Activated naive CD4-positive, alpha-beta T cell treated with anti-CD3 and anti-CD28 coated beads, Interleukin-2, amount 50 U/mL, for 24 hours (primary cell): ENCODE data around the gene VSIG8.

Experiments
- H3K27ac Mint-ChIP-seq: one replicate; pipeline ENCODE4 v1.8.0; 2021; ENCODE audit warnings: mild to moderate bottlenecking, mixed read lengths
- H3K27me3 Mint-ChIP-seq: one replicate; pipeline ENCODE4 v1.8.0; 2021; ENCODE audit warnings: mixed read lengths
- H3K36me3 Mint-ChIP-seq: one replicate; pipeline ENCODE4 v1.8.0; 2021; ENCODE audit warnings: mixed read lengths
- H3K4me1 Mint-ChIP-seq: one replicate; pipeline ENCODE4 v1.8.0; 2021; ENCODE audit warnings: mixed read lengths
- H3K4me3 Mint-ChIP-seq: one replicate; pipeline ENCODE4 v1.8.0; 2021; ENCODE audit warnings: mild to moderate bottlenecking, mixed read lengths
- H3K9me3 Mint-ChIP-seq: one replicate; pipeline ENCODE4 v1.8.0; 2021; ENCODE audit warnings: mixed read lengths

VSIG8 gene

GRCh38 chr1:159891275-159892157, 29.1 kb upstream of the VSIG8 start:
- Mint-ChIP-seq H3K9me3 (no peaks in the 10 kb centered on the region), H3K27ac (no peak overlapping the region), H3K4me3 (no peak overlapping the region), H3K36me3 (no peaks in the 10 kb centered on the region), H3K4me1 (peaks cover 5% of the 10 kb centered on the region), H3K27me3 (no peaks in the 10 kb centered on the region)

- H3K4me1 Mint-ChIP-seq: peaks cover 5% of the 10 kb centered on the region
- peak overlapping the region; percentile 0 for H3K27ac Mint-ChIP-seq
- H3K27me3 Mint-ChIP-seq: no peaks in the 10 kb centered on the region
- H3K9me3 Mint-ChIP-seq: no peaks in the 10 kb centered on the region
- H3K4me3 Mint-ChIP-seq: no peak overlapping the region
- H3K36me3 Mint-ChIP-seq: no peaks in the 10 kb centered on the region
Measured at GRCh38 chr1:159890390-159890789, 27.9 kb upstream of the VSIG8 start.

GRCh38 chr1:159889821-159890252, 27.4 kb upstream of the VSIG8 start:
- Mint-ChIP-seq H3K4me1 (peaks cover 5% of the 10 kb centered on the region), H3K4me3 (no peak overlapping the region), H3K27me3 (no peaks in the 10 kb centered on the region), H3K9me3 (no peaks in the 10 kb centered on the region), H3K36me3 (no peaks in the 10 kb centered on the region), H3K27ac (peak overlapping the region; percentile 0)

DNA sequence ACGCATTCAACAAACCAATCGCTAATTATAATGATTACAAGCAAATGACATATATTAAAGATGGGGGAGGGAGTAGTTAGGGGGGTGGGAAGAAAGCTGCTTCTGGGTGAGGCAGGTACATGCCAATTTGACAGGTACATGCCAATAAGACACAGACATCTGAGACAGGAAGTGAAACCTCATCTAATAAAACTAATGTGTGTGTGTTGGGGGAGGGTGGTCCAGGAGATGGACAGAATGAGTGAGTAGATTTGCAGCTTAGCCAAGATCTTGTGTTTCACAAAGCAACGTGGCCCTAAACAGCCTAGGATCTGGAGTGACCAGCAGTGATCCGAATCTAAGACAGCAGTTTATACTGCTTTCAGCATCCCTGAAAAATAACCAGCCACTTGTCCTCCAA, 26.7 kb upstream of the VSIG8 start:
- no peaks in the 10 kb centered on the region for H3K27me3 Mint-ChIP-seq
- H3K4me3 Mint-ChIP-seq: no peak overlapping the region
- H3K9me3 Mint-ChIP-seq: no peaks in the 10 kb centered on the region
- H3K27ac Mint-ChIP-seq: no peak overlapping the region
- H3K4me1 Mint-ChIP-seq: peaks cover 5% of the 10 kb centered on the region
- no peaks in the 10 kb centered on the region for H3K36me3 Mint-ChIP-seq

GRCh38 chr1:159884296-159884695, 21.8 kb upstream of the VSIG8 start:
- Mint-ChIP-seq H3K4me1 (no peaks in the 10 kb centered on the region), H3K4me3 (no peak overlapping the region), H3K27ac (no peak overlapping the region), H3K9me3 (no peaks in the 10 kb centered on the region), H3K36me3 (no peaks in the 10 kb centered on the region), H3K27me3 (no peaks in the 10 kb centered on the region)

- Mint-ChIP-seq H3K4me1 (no peaks in the 10 kb centered on the region), H3K4me3 (no peak overlapping the region), H3K36me3 (peaks cover 4% of the 10 kb centered on the region), H3K9me3 (no peaks in the 10 kb centered on the region), H3K27ac (no peak overlapping the region), H3K27me3 (no peaks in the 10 kb centered on the region)
Measured at GRCh38 chr1:159883134-159883533, 20.7 kb upstream of the VSIG8 start.

DNA sequence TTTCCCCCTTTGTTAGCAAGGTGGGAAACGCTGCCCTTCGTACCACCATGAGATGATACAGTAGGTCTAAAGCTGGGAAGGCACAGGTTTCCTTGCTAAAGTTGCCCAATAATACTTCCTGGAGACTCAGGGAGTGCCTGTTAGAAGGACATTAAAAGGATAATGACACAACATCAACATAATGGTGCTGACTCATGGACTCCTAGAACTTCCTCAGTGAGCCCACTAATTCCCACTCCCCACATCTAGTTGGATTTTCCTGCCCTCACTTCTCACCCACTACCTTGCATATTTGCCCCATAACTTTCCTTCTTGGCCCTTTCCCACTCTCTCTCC, 20.0 kb upstream of the VSIG8 start:
- H3K36me3 Mint-ChIP-seq: peaks cover 4% of the 10 kb centered on the region
- no peaks in the 10 kb centered on the region for H3K27me3 Mint-ChIP-seq
- H3K4me3 Mint-ChIP-seq: no peak overlapping the region
- no peak overlapping the region for H3K27ac Mint-ChIP-seq
- H3K9me3 Mint-ChIP-seq: no peaks in the 10 kb centered on the region
- no peaks in the 10 kb centered on the region for H3K4me1 Mint-ChIP-seq

DNA sequence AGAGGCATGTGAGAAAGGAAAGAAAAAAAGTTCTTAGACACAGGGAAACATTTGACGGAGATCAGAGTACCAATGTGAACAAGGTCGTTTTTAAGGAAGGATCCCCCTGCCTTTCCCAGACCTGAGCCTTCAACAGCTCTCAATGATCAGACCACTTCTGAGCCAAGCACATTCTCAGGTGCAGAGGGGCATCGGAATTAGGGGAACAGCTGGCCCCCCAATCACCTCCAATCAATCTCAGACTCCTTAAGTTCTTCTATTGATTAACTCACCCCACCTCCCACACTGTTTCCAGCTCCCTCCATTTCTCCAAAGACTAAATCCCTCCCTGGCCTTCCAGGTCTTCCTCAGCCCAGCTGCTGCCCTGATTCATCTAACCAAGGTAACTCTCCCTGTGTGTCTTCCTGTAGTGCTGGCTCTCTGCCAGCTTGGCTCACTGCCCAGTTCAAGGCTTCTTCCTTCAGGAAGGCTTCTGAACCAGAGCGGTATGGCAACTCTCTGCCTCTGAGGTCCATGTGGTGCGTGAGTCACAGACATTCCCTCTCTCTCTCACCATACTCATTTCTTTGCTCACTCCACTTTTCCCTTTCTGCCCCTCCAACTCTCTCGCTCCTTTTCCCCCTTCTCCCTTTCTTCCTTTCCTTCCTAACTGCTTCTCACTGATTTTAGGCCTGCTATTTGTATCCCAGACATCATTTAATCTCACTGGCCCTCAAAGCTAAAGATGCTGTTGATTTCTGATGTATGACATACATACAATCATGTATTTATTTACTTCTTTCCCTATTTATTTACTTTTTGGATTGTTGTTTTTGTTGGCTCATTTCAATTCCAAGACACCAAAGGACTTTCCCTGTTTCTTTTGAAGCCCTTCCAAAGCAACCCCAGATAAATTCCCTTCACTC, 19.4 kb upstream of the VSIG8 start:
- H3K36me3 Mint-ChIP-seq: peaks cover 4% of the 10 kb centered on the region
- H3K27ac Mint-ChIP-seq: no peak overlapping the region
- no peaks in the 10 kb centered on the region for H3K27me3 Mint-ChIP-seq
- no peaks in the 10 kb centered on the region for H3K4me1 Mint-ChIP-seq
- H3K4me3 Mint-ChIP-seq: no peak overlapping the region
- no peaks in the 10 kb centered on the region for H3K9me3 Mint-ChIP-seq

DNA sequence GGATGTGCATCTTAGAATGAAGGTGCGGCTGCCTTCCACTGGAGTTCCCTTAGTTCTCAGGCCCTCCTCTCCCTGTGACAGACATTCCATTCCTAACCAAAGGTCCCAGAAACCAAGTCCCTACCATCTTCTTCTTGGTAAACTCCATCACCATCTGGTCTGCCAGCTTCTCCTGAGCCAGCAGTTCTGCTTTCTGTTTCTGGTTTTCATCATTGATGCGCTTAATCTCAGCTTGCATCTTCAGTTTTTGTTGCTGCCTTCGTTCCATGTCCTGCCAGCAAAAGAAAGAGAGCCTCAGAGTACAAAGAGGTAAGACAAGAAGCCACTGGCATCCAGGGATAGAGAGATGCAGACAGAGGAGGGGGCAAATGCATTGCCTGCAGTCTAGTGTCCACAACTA, 18.0 kb upstream of the VSIG8 start:
- Mint-ChIP-seq H3K4me3 (no peak overlapping the region), H3K27me3 (no peaks in the 10 kb centered on the region), H3K36me3 (peaks cover 4% of the 10 kb centered on the region), H3K9me3 (no peaks in the 10 kb centered on the region), H3K4me1 (no peaks in the 10 kb centered on the region), H3K27ac (no peak overlapping the region)

- Mint-ChIP-seq H3K27ac (no peak overlapping the region), H3K4me3 (no peak overlapping the region), H3K36me3 (peaks cover 4% of the 10 kb centered on the region), H3K9me3 (no peaks in the 10 kb centered on the region), H3K27me3 (no peaks in the 10 kb centered on the region), H3K4me1 (no peaks in the 10 kb centered on the region)
Measured at GRCh38 chr1:159879977-159880376, 17.5 kb upstream of the VSIG8 start.

DNA sequence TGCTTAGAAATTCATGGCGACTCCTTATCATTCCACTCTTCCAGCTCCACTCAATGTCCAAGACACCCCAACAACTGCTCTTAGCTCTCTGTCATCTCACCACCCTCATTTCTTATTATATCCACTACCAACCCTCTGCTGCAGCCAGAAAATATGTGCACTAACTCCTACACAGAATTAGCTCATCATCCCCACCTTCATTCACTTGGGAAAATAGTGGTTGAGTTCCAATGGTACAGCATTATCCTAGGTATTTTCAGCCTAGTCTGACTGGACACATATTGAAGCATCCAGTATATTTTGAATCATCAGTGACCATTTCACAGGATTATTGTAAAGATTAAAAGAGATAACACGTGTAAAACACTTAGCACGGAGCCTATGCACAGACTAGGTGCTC, 16.7 kb upstream of the VSIG8 start:
- Mint-ChIP-seq H3K27me3 (no peaks in the 10 kb centered on the region), H3K36me3 (peaks cover 4% of the 10 kb centered on the region), H3K27ac (no peak overlapping the region), H3K4me3 (no peak overlapping the region), H3K4me1 (no peaks in the 10 kb centered on the region), H3K9me3 (no peaks in the 10 kb centered on the region)

DNA sequence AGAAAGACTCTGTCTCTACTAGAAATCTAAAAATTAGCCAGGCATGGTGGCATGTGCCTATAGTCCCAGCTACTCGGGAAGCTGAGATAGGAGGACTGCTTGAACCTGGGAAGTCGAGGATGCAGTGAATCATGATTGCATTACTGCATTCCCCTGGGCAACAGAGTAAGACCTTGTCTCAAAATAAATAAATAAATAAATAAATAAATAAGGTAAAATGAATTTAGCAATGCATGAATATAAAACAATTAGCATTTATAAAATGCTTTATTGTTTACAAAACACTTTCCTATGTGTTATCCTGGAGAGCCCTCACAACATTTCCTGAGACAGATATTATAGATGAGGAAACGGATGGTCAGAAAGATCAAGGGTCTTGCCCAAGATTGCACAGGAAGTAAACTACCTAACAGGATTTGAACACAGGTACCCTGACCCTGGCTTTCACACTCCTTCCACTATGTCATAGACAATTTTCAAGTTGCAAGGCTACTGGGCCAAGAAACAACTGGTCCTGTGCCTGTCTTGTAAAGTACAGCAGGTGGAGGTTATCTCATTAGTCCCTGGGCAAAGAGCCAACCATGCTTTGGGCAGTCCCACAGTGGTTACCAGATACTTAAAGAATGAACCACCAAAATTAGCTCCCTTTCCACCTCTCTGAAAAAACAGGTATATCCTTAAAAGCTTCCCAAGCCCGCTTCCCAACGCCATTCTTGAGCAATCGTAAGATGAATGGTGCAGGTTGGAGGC, 15.4 kb upstream of the VSIG8 start:
- Mint-ChIP-seq H3K27me3 (peaks cover 2% of the 10 kb centered on the region), H3K9me3 (no peaks in the 10 kb centered on the region), H3K27ac (no peak overlapping the region), H3K36me3 (peaks cover 4% of the 10 kb centered on the region), H3K4me1 (no peaks in the 10 kb centered on the region), H3K4me3 (no peak overlapping the region)

GRCh38 chr1:159873530-159874143, 11.2 kb upstream of the VSIG8 start:
- Mint-ChIP-seq H3K9me3 (no peaks in the 10 kb centered on the region), H3K27me3 (peaks cover 2% of the 10 kb centered on the region), H3K36me3 (peaks cover 4% of the 10 kb centered on the region), H3K4me3 (no peak overlapping the region), H3K27ac (no peak overlapping the region), H3K4me1 (no peaks in the 10 kb centered on the region)

GRCh38 chr1:159872891-159873290, 10.4 kb upstream of the VSIG8 start:
- no peak overlapping the region for H3K27ac Mint-ChIP-seq
- H3K9me3 Mint-ChIP-seq: no peaks in the 10 kb centered on the region
- peaks cover 4% of the 10 kb centered on the region for H3K36me3 Mint-ChIP-seq
- H3K27me3 Mint-ChIP-seq: peaks cover 2% of the 10 kb centered on the region
- no peak overlapping the region for H3K4me3 Mint-ChIP-seq
- H3K4me1 Mint-ChIP-seq: no peaks in the 10 kb centered on the region

GRCh38 chr1:159870704-159871103, 8.2 kb upstream of the VSIG8 start:
- H3K4me1 Mint-ChIP-seq: peaks cover 11% of the 10 kb centered on the region
- no peak overlapping the region for H3K27ac Mint-ChIP-seq
- H3K9me3 Mint-ChIP-seq: no peaks in the 10 kb centered on the region
- H3K36me3 Mint-ChIP-seq: peaks cover 4% of the 10 kb centered on the region
- H3K4me3 Mint-ChIP-seq: no peak overlapping the region
- peaks cover 2% of the 10 kb centered on the region for H3K27me3 Mint-ChIP-seq
